ENCODE data around the gene SLC2A2.

DNA sequence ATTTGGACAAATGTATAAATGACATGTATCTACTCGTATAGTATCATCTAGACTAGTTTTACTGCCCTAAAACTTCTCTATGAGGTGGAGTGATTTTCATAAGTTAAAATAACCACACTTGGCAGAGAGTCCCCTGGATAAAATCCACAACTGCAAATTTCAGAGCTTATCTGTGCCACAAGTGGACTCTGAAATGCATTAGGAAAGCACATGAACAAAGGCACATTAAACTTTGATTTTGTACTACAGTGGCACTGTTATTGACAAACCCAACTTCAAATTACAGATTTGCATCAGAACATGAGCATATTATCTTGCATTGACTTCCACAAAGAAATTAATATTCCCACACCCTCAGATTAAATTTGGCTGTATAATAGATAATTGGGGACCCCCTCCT, 60.0 kb downstream of the SLC2A2 start:
- TF ChIP-seq CTCF (optimal IDR thresholded peaks at IDR 0.05 in 1 of 3, IDR thresholded peaks at IDR 0.05 in 1 of 3, conservative IDR thresholded peaks at IDR 0.05 in 1 of 3; ENCODE audit: extremely low read depth in 1 of 3, insufficient read depth in 2 of 3, low read length in 3 of 3) (no peak), EZH2 (IDR thresholded peaks at IDR 0.05; ENCODE audit: low read length) (no peak)

Data from keratinocyte (primary cell).